GM21528 (cell line): ENCODE results near the gene AUP1.
A peak's percentile ranks its signal among the peaks of the same experiment; 100 is the strongest.

Experiments
- ATAC-seq: cut with Tn5 transposase; IDR thresholded peaks from one replicate; pipeline ENCODE4 v1.9.1; 2021; ENCODE audit warnings: mild to moderate bottlenecking, moderate library complexity; ENCODE audit not compliant: unreplicated experiment, low FRiP score

The AUP1 gene

DNA sequence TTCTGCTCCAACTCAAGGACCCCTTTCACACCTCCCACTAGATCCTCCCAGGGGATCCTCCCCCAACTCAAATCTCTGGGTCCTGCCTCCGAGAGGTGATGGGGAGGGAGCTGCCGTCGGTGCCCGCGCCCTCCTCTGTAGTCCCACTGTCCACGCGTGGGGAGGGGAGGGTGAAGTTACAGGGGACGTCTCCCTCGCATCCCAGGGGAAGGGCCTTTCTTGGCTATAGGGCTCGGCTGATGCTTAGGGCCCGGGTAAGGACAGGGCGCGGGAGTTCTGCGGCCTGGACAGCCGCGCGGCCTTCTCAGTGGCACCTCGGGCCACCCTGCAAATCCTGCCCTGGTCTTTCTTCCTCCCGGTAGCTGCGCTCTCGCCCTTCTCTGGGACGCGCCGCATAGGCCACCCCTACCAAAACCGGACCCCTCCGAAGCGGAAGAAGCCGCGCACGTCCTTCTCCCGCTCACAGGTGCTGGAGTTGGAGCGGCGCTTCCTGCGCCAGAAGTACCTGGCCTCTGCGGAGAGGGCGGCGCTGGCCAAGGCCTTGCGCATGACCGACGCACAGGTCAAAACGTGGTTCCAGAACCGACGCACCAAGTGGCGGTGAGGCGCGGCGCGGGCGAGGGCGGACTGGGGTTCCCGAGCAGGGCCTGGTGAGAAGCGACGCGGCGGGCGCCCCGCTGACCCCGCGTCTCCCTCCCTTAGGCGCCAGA is 14.1 kb downstream of the AUP1 start:
- ATAC-seq: no peak

GRCh38 chr2:74514368-74515270 is 14.9 kb downstream of the AUP1 start, which contains the start of gene TLX2:
TSS of gene TLX2 (plus strand) at chr2:74514450. CDS start at chr2:74514807, 357 bp downstream.
- ATAC-seq: no peak

GRCh38 chr2:74513605-74514367 is 15.7 kb downstream of the AUP1 start:
- ATAC-seq: no peak

DNA sequence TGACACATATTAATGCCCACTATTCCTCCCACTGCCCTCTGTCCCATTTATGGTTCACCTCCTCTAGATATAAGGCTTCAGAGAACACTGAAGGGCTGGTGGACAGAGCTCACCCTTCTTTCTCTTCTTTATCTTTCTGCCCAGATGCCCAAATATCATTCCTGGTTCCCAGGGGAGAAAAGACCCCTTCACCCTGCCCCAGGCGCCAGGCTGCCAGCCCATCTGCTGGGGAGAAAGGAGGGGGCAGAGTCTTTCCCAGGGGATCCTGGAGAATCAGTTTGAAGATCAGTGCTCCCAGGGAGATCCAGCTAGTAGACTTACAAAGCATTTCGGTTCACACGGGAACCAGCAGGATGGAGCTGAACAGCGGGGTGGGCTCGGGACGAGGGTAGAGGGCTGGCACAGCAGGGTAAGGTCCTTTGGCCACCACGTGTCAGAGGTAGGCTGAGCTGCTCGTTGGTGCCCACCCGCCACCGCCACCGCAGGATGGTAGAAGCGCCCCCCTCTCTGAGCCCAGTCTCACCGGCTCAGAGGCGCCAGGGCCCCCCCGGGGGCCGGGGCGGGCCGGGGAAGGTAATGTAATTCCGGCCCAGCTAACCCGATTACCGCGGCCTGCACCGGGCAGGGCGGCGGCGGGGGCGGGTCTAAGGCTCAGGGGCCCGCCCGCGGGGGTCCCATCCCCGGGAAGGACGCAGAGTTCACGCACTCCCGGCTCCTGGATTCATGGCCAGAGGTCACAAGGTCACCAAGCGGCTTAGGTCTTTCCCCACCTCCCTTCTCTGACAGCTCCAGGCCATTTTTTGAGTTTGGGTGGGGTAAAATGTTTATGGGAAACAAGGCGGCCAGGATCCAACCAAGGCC is 16.5 kb downstream of the AUP1 start:
- ATAC-seq: no peak

DNA sequence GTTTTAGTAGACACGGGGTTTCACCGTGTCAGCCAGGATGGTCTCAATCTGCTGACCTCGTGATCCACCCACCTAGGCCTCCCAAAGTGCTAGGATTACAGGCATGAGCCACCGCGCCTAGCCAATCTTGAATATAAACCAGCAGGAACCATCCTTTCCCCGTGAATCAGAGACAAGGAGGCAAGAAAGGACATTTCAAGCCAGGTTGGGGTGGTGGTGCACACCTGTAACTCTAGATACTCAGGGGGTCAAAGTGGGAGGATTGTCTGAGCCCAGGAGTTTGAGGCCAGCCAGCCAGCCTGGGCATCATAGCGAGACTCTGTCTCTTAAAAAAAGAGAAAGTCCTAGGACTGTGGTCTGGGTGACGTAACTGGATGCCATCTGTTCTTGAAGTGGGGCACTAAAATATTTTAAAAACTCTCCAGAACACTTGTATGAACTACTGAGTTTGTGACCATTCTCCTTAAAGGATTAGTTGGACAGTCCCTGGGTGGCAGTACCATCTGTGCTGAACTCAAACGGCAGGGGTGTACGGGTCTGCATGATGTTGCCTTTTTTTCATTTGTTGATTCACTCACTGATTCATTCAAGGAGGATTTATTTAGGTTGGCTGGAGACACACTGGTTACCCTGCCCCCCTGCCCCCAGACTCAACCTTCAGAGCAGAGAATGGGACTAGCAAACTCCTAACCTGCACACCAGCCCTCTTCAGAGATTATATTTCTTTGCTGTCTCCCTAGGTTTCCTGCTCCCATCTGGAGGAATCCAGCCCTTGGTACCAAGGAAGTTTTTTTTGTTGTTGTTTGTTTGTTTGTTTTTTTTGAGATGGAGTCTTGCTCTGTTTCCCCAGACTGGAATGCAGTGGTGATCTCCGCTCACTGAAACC is 18.2 kb downstream of the AUP1 start:
- ATAC-seq: no peak

GRCh38 chr2:74510272-74510671 is 19.2 kb downstream of the AUP1 start:
- no peak for ATAC-seq

DNA sequence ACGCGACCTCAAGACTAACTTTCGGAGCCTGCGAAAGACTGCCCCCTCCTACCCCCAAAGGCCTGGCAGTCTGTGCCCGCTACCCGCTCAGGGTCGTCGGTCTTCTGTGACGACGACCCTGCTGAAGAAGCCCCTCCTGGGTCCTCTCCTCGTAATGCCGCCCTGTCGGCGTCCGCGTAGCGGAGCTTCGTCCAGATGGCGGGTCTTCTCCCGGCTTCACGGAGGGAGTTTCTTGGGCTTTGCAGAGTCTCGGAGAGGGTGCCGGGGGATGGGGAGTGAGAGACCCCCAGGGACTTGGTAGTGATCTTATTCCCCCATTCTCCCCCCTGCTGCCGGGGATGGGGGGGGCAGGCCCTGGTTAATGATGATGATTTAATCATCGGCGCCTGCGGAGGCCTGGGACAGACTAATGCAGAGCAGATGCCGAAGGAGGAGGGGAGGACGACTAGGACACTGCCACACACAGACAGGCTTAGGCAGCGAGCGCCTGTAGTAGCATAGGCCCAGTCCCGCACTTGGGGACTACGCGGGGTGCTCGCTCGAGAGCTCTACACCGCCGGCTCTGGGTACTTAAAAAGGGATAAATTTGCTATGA is 21.5 kb downstream of the AUP1 start:
- ATAC-seq: peak; percentile 18

DNA sequence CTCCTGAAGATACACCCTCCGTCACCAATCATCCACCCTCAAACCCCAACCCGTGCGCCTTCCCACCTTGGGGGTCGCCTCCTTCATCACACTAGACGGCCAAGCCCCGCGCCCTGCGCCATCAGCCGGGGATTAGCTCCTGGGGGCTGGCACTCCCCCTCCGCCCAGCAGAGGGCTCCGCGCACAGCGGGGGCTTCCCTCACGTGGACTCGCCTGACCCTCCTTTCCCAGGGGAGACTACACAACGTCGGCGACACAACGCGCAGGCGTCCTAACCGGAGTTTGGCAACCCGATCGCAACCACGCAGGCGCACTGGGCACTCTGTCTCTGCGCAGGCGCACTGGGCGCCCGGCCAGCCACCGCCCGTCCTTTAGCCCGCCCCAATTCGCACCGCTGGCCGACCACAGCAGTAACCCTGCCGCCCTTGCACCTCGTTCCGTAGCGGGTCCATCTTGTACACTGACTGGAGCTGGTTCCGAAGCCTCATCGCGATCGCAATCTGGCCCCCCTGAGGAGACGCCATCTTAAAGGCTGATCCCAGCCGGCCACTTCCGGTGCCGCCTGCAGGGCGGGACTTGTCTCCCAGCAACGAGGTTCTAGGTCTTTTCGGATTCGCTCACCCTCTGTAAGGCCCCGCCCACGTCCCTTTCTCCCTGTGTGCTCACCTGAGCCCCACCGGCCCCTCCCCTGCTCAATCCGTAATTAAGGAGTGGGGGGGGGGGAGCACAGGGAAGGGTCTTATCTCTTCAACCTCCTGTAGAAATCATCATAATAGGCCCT is 22.2 kb downstream of the AUP1 start, which contains the start of gene PCGF1:
PCGF1 (minus strand) TSS at position 551 of the 781 bp plus-strand sequence; CDS start at position 524, 27 bp downstream.
- peak; percentile 90 for ATAC-seq

- ATAC-seq: no peak
These were observed 23.9 kb downstream of the AUP1 start for GRCh38 chr2:74505448-74506246.

GRCh38 chr2:74504591-74504990 is 24.9 kb downstream of the AUP1 start:
- no peak for ATAC-seq

- no peak for ATAC-seq
These were observed 25.7 kb downstream of the AUP1 start for GRCh38 chr2:74503506-74504475.

DNA sequence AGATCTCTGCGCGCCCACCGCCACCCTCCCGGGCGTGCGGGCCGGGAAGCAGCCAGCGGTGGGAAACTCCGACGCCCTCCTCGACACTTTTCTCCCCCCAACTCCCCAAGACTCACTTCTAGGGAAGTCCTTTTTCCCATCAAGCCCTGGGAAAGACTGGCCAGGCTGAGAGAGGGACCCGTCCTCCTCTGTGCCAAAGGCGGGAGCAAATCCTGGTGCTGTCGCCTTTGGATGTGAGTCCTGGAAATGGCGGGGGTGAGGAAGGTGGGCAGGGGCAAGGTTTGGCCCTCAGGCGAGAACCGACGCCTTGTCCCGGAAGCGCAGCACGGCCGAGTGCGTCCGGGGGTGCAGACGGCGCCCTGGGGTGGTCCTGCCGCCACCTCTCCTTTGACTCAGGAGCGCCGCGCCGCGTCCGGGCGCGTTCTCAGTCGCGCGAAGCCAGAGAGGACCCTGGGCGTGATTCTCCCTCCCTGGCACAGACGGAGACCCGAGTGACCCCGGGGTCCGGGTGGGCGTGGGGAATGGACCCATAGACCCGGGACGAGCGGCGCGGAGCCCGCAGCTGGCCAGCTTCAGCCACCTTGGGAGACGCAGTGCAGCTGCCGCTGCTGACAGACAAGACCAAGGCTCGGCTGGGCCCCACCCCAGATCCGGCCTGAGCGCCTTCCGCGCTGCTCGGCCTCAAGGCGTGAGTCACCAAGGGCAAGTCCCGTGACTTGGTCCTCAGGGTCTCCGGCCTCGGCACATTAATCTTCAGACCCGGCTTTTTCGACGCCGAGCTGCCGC is 26.6 kb downstream of the AUP1 start:
- ATAC-seq: peak; percentile 24

GRCh38 chr2:74502147-74502719 is 27.3 kb downstream of the AUP1 start:
- no peak for ATAC-seq

- no peak for ATAC-seq
These were observed 28.0 kb downstream of the AUP1 start for GRCh38 chr2:74501335-74502071.
